Progenitor cell of endocrine pancreas (in vitro differentiated cells): ENCODE results near the gene MRAP2. TPM values are rescaled to one million over a fixed set of nuclear protein-coding genes. Genes with fewer than 3 reads are reported as not detected.
A peak's percentile ranks its signal among the peaks of the same experiment; 100 is the strongest.

Source experiments
- DNase-seq: peaks from one replicate; pipeline ENCODE4 v3.0.0; 2021; ENCODE audit warnings: low spot score; ENCODE audit not compliant: unreplicated experiment
- H3K27ac Mint-ChIP-seq: 2 replicates; pipeline ENCODE4 v1.8.0; 2021; ENCODE audit warnings: mild to moderate bottlenecking, moderate library complexity, mixed read lengths
- H3K27me3 Mint-ChIP-seq: 2 replicates; pipeline ENCODE4 v1.8.0; 2021; ENCODE audit warnings: mixed read lengths
- H3K36me3 Mint-ChIP-seq: 2 replicates; pipeline ENCODE4 v1.8.0; 2022; ENCODE audit warnings: mixed read lengths; ENCODE audit not compliant: insufficient read depth
- H3K4me1 Mint-ChIP-seq: 2 replicates; pipeline ENCODE4 v1.8.0; 2021; ENCODE audit warnings: low read depth, mixed read lengths
- H3K4me3 Mint-ChIP-seq: 2 replicates; pipeline ENCODE4 v1.8.0; 2021; ENCODE audit warnings: low read depth, mild to moderate bottlenecking, moderate library complexity, mixed read lengths
- H3K9me3 Mint-ChIP-seq: 2 replicates; pipeline ENCODE4 v1.8.0; 2021; ENCODE audit warnings: low read depth, mixed read lengths
- CTCF ChIP-seq: fragments of 200-600 bp; sonication (generic); IDR thresholded peaks from one replicate; pipeline ENCODE4 v1.5.0; 2021; ENCODE audit warnings: antibody characterized with exemption, mild to moderate bottlenecking; ENCODE audit not compliant: unreplicated experiment
- total RNA-seq: library from RNA; stranded (reverse); gene quantifications from 2 replicates; pipeline ENCODE4 v1.2.1, GENCODE V29; 2021

MRAP2 gene
- total RNA-seq, 1 donor from 2014 or later: 1.1 TPM

- no peaks in the 10 kb centered on the region for H3K9me3 Mint-ChIP-seq
- H3K27me3 Mint-ChIP-seq: no peaks in the 10 kb centered on the region
- DNase-seq: no peak
- H3K36me3 Mint-ChIP-seq: no peaks in the 10 kb centered on the region
- no peaks in the 10 kb centered on the region for H3K4me1 Mint-ChIP-seq
- no peak for TF ChIP-seq CTCF
- H3K4me3 Mint-ChIP-seq: no peak overlapping the region
- no peak overlapping the region for H3K27ac Mint-ChIP-seq
Observed at GRCh38 chr6:84013354-84013753, 20.2 kb upstream of the MRAP2 start.

- H3K27ac Mint-ChIP-seq: no peak overlapping the region
- H3K4me3 Mint-ChIP-seq: no peak overlapping the region
- H3K4me1 Mint-ChIP-seq: no peaks in the 10 kb centered on the region
- H3K36me3 Mint-ChIP-seq: no peaks in the 10 kb centered on the region
- no peaks in the 10 kb centered on the region for H3K27me3 Mint-ChIP-seq
- no peak for TF ChIP-seq CTCF
- H3K9me3 Mint-ChIP-seq: no peaks in the 10 kb centered on the region
- DNase-seq: no peak
Observed at GRCh38 chr6:84013931-84014330, 19.6 kb upstream of the MRAP2 start.

DNA sequence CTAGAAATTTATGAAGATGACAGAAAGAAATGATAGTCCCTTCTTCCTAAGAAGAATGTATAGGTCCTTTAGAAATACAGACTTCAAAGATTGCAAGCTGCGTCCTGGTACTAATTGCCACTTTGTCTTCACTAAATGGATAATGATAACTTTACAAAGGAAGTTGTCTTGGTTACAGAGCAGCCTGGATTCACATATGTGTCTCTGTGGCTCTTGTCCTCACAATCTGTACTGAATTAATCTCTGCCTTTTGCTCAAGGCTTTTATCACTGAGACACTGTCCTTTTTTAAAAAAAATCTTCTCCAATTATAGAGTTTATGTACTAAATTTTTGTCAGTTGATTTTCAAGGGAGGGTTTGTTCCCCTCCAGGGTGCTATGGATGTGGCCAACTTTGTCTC, 17.5 kb upstream of the MRAP2 start:
- H3K4me1 Mint-ChIP-seq: no peaks in the 10 kb centered on the region

GRCh38 chr6:84017709-84018452, 15.7 kb upstream of the MRAP2 start:
- H3K36me3 Mint-ChIP-seq: no peaks in the 10 kb centered on the region
- no peak overlapping the region for H3K27ac Mint-ChIP-seq
- no peak for DNase-seq
- no peaks in the 10 kb centered on the region for H3K9me3 Mint-ChIP-seq
- H3K4me1 Mint-ChIP-seq: no peaks in the 10 kb centered on the region
- no peak overlapping the region for H3K4me3 Mint-ChIP-seq
- TF ChIP-seq CTCF: no peak
- no peaks in the 10 kb centered on the region for H3K27me3 Mint-ChIP-seq

More for the DNA sequence above, 17.5 kb upstream of the MRAP2 start:
- H3K9me3 Mint-ChIP-seq: no peaks in the 10 kb centered on the region
- peak overlapping the region; percentile 33 for H3K27ac Mint-ChIP-seq
- H3K36me3 Mint-ChIP-seq: no peaks in the 10 kb centered on the region
- TF ChIP-seq CTCF: no peak
- DNase-seq: no peak
- no peaks in the 10 kb centered on the region for H3K27me3 Mint-ChIP-seq
- no peak overlapping the region for H3K4me3 Mint-ChIP-seq

DNA sequence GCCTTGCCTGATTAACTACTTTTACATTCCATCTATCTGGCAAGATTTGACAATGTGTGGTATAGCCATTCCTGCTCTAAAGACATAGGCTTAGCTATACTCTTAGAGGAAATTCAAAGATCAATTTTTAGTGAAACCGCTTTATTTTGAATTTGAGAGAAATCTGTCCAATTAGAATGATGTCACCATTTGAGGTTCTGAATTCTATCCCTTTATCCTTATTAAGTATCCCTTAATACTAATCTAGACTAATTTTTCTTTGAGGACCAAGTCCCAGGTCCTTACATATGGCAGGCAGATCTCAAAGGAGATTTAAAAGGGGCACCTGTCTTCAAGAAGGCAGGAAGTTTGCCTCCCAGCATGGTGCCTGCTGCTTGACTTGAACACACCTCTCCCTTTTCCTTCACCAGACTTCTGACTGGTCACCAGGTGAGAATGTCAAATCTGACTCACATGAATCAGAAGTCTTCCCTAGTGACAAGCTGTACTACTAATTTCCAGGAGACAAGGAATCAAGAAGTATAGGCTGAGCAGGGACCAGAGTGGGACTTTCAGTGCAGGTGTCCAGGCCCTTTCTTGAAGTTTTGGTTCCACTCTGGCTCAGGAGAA, 15.0 kb upstream of the MRAP2 start:
- H3K4me3 Mint-ChIP-seq: no peak overlapping the region
- no peaks in the 10 kb centered on the region for H3K4me1 Mint-ChIP-seq
- no peak for DNase-seq
- no peaks in the 10 kb centered on the region for H3K9me3 Mint-ChIP-seq
- TF ChIP-seq CTCF: no peak
- H3K27me3 Mint-ChIP-seq: no peaks in the 10 kb centered on the region
- no peak overlapping the region for H3K27ac Mint-ChIP-seq
- no peaks in the 10 kb centered on the region for H3K36me3 Mint-ChIP-seq
